GM12872 (cell line): ENCODE data around the gene PSMC2.

Experiments used
- TF ChIP-seq, protein P1 (sequence below): IDR thresholded peaks from 3 replicates; pipeline ENCODE4 v1.5.1; 2011; ENCODE audit warnings: low read depth, mild to moderate bottlenecking, low read length, moderate library complexity; ENCODE audit not compliant: insufficient read depth

The PSMC2 gene

DNA sequence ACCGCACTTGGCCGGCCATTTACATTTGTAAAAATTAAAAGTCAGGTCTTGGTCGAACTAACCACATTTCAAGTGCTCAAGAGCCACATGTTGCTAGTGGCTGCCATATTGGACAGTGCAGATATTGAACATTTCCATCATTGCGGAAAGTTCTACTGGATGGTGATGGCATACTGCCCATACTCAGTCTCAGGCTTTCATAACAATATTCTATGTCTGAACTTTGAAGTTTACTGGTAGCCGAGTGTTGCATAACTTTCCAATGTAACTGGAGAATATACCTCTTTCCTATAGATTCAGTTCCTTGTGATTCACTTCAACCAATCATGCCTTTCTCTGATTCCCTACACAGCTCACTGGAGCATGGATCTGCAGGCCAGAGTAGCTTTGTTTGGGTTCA is 43.7 kb downstream of the PSMC2 start:
- TF ChIP-seq, protein P1, sequence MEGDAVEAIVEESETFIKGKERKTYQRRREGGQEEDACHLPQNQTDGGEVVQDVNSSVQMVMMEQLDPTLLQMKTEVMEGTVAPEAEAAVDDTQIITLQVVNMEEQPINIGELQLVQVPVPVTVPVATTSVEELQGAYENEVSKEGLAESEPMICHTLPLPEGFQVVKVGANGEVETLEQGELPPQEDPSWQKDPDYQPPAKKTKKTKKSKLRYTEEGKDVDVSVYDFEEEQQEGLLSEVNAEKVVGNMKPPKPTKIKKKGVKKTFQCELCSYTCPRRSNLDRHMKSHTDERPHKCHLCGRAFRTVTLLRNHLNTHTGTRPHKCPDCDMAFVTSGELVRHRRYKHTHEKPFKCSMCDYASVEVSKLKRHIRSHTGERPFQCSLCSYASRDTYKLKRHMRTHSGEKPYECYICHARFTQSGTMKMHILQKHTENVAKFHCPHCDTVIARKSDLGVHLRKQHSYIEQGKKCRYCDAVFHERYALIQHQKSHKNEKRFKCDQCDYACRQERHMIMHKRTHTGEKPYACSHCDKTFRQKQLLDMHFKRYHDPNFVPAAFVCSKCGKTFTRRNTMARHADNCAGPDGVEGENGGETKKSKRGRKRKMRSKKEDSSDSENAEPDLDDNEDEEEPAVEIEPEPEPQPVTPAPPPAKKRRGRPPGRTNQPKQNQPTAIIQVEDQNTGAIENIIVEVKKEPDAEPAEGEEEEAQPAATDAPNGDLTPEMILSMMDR, result no peak

DNA sequence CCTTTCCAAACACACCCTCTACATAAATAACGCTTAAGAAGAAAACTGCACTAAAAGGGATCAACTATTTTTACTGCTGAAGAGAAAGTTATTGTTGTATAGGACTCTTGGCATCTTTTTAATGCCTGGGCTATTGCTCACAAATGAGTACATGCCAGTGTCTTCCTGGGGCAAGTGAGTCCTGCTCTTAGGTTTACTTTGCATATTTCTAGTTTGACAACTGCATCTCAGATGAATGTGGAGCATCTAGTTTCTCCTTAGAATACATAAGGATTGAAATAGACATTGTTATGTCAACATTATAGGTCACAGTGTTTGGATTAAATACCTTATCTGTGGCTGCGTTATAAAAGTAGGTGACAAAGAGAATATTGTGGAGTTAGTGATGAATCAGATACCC is 44.5 kb downstream of the PSMC2 start:
- TF ChIP-seq, protein P1, result no peak

DNA sequence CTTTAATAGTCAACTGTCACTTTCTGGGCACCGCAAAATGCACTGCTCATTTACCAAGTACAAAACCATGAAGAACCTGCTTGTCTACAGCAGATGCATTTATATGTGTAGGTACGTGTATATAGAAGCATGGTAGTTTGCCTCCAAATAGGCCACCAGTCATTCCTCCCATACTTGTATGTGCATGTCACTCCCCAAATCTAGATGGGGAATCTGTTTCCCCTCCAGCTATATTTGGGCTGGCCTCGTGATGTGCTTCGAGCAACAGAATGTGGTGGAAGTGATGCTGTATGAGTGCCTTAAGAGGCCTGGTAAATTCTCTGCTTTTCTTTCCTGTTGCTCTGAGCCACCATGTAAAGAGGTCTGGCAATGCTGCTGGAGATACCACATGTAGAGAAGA is 47.1 kb downstream of the PSMC2 start:
- TF ChIP-seq, protein P1, result no peak

DNA sequence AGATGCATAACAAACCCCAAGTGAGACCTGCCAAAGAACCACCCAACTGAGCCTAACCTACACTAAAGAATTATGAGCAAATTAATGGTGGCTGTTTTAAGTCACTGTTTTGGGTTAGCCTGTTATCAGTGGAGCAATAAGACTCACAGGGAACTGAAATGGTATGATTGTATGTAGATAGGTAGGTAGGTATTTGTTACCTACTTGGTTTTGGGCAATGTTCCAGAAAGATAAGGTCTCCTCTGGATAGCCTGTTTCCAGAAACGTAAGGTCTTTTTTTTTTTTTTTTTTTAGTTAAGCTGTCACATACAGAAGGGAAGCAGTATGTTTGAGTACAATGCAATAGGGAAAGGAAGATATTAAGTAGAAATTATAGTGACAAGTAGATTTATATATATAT is 47.6 kb downstream of the PSMC2 start:
- TF ChIP-seq, protein P1, result no peak

DNA sequence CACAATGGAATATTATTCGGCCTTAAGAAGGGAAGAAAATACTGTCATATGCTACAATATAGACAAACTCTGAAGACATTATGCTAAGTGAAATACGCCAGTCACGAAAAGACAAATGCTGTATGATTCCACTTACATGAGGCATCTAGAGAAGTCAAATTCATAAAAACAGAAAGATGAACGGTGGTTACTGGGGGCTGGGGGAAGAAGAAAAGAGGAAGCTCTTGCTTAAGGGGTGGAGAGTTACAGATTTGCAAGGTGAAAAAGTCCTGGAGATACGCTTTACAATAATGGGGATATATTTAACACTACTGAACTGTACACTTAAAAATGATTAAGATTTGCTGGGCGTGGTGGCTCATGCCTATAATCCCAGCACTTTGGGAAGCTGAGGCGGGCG is 49.0 kb downstream of the PSMC2 start:
- TF ChIP-seq, protein P1, result no peak

DNA sequence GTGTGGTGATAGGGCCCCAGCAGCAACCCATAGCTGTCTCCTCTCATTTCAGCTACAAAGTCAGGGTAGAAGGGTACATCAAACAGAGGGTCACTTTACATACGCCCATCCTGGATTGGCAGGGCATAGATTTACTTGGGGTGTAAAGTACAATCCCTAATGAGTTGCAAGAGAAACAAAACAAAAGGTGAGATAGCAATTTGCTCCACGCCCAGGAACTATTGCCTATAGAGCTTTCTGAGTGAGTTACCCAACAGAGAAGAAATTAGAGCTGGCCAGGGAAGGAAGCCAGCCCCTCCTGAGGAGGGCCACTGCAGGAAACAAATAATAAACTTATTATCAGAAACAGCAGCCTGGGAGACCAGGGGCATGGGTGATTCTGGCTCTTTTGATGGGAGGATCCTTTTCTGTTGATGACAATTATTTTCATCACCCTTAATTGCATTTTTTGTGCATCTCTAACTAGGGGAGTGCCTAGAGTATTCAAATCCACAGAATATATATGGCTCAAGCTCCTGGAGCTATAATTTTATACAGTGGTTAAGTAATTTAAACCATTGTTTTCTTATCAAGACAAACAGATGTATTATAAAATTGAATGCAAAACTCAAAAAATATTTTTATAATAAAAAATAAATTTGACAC is 51.2 kb downstream of the PSMC2 start:
- TF ChIP-seq, protein P1, result no peak

DNA sequence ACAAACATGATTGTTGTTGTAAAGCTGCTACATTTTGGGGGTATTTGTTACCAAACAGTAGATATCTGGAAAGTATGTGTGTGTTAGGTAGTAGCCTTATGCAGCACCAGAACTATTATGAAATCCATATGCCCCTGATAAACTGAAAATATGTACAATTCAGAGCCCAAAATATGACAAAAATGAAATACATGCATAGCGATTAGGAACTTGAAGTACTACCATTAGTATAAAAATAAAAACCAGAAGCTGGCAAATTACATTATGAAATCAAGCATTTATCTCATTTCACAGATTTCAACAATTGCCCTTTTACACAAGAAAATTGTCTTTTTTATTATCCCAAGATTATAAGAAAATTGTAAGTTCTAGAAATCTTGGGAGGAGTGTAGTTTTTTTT is 64.7 kb downstream of the PSMC2 start:
- TF ChIP-seq, protein P1, result no peak
